SU-DHL-6 (cell line): ENCODE results near the gene TRIM2.

Experiments
- H2AFZ ChIP-seq: fragments of 200-600 bp; sonication (generic); 2 replicates; pipeline ENCODE4 v1.6.1; 2014; ENCODE audit warnings: low read depth, mild to moderate bottlenecking, moderate library complexity, mixed read lengths, antibody characterized with exemption, low read length; ENCODE audit not compliant: severe bottlenecking
- H3F3A ChIP-seq: fragments of 200-600 bp; shearing (Covaris generic); 2 replicates; pipeline ENCODE4 v1.6.0; 2016; ENCODE audit warnings: antibody characterized with exemption, mild to moderate bottlenecking; ENCODE audit not compliant: insufficient read depth
- H3K27ac ChIP-seq: fragments of 200-600 bp; sonication (generic); 2 replicates; pipeline ENCODE4 v1.5.1; 2016; ENCODE audit warnings: low read depth, mild to moderate bottlenecking, low read length, moderate library complexity, mixed read lengths
- H3K27me3 ChIP-seq: fragments of 200-600 bp; sonication (generic), shearing (Covaris generic); 2 replicates; pipeline ENCODE4 v1.6.0; 2014; ENCODE audit warnings: mild to moderate bottlenecking, low read length
- H3K36me3 ChIP-seq: fragments of 200-600 bp; sonication (generic); 2 replicates; pipeline ENCODE4 v1.6.1; 2014; ENCODE audit warnings: mild to moderate bottlenecking, low read length, mixed read lengths
- H3K4me2 ChIP-seq: fragments of 300-600, 200-600 bp; shearing (Covaris generic), sonication (generic); 2 replicates; pipeline ENCODE4 v1.6.0; 2014; ENCODE audit warnings: low read length, low read depth, mild to moderate bottlenecking; ENCODE audit not compliant: poor library complexity, severe bottlenecking
- H3K4me3 ChIP-seq: fragments of 200-600 bp; sonication (generic); 2 replicates; pipeline ENCODE4 v1.5.1; 2014; ENCODE audit warnings: antibody characterized with exemption, low read length, mild to moderate bottlenecking, mixed read lengths; ENCODE audit not compliant: insufficient read depth, poor library complexity, severe bottlenecking
- H3K79me2 ChIP-seq: fragments of 200-600 bp; sonication (generic); 2 replicates; pipeline ENCODE4 v1.6.1; 2014; ENCODE audit warnings: mild to moderate bottlenecking, low read length, moderate library complexity; ENCODE audit not compliant: insufficient read depth
- H3K9ac ChIP-seq: fragments of 200-600 bp; sonication (generic); 2 replicates; pipeline ENCODE4 v1.7.0; 2014; ENCODE audit warnings: mild to moderate bottlenecking, low read length
- H3K9me2 ChIP-seq: fragments of 200-600 bp; sonication (generic); replicated peaks from 2 replicates; pipeline ENCODE4 v1.6.1; 2014; ENCODE audit warnings: low read length; ENCODE audit not compliant: insufficient read depth
- H3K9me3 ChIP-seq: fragments of 200-600 bp; sonication (generic); 2 replicates; pipeline ENCODE4 v1.6.1; 2014; ENCODE audit warnings: low read length, mixed read lengths; ENCODE audit not compliant: insufficient read depth
- H4K20me1 ChIP-seq: fragments of 200-600 bp; sonication (generic); 2 replicates; pipeline ENCODE4 v1.6.1; 2014; ENCODE audit warnings: low read depth, mild to moderate bottlenecking, antibody characterized with exemption, low read length, moderate library complexity, mixed read lengths
- EZH2phosphoT487 ChIP-seq: fragments of 200-600 bp; sonication (generic), shearing (Covaris generic); conservative IDR thresholded peaks from 2 replicates; pipeline ENCODE4 v1.6.1; 2018; ENCODE audit warnings: mild to moderate bottlenecking, antibody characterized with exemption, low read length, moderate library complexity, mixed read lengths
- TF ChIP-seq, protein P1 (sequence below): fragments of 200-600 bp; sonication (generic); IDR thresholded peaks from one replicate; pipeline ENCODE4 v1.5.1; 2017; ENCODE audit warnings: antibody characterized with exemption, mild to moderate bottlenecking, low read length, moderate library complexity; ENCODE audit not compliant: insufficient read depth, poor library complexity, severe bottlenecking

TRIM2 gene

DNA sequence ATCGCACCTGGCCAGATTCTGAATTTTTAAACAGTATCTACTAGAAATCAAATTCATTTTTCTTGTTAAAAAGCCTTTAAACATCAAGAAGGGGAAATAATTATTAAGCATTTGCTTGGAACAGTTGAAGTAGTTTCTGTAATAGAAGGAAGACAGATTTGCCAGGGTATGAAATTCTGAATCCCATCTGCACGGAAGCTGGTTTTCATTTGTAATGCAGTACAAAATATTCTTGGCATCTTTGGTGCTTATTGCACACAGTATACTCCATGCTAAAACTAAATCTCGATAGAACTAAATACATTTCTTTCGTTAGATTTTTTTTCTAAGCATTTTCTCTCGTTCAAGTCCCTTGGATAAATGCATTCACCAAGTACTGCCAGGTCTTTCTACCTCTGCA lies 25.3 kb downstream of the TRIM2 start:
- H3K9me2 ChIP-seq, result no peaks in the 10 kb centered on the region
- H2AFZ ChIP-seq, result no peak overlapping the region
- H3K27me3 ChIP-seq, result no peaks in the 10 kb centered on the region
- no peaks in the 10 kb centered on the region for H3F3A ChIP-seq
- no peaks in the 10 kb centered on the region for H3K36me3 ChIP-seq
- no peak overlapping the region for H3K9ac ChIP-seq
- no peaks in the 10 kb centered on the region for H3K79me2 ChIP-seq
- 0 out of 2 replicates have a peak, but pooled peaks cover 4% of the 10 kb centered on the region for H3K9me3 ChIP-seq
- TF ChIP-seq EZH2phosphoT487, result no peak
- TF ChIP-seq, protein P1, sequence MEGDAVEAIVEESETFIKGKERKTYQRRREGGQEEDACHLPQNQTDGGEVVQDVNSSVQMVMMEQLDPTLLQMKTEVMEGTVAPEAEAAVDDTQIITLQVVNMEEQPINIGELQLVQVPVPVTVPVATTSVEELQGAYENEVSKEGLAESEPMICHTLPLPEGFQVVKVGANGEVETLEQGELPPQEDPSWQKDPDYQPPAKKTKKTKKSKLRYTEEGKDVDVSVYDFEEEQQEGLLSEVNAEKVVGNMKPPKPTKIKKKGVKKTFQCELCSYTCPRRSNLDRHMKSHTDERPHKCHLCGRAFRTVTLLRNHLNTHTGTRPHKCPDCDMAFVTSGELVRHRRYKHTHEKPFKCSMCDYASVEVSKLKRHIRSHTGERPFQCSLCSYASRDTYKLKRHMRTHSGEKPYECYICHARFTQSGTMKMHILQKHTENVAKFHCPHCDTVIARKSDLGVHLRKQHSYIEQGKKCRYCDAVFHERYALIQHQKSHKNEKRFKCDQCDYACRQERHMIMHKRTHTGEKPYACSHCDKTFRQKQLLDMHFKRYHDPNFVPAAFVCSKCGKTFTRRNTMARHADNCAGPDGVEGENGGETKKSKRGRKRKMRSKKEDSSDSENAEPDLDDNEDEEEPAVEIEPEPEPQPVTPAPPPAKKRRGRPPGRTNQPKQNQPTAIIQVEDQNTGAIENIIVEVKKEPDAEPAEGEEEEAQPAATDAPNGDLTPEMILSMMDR, result no peak
- H3K27ac ChIP-seq, result no peak overlapping the region
- no peak overlapping the region for H3K4me3 ChIP-seq
- no peaks in the 10 kb centered on the region for H4K20me1 ChIP-seq
- no peak overlapping the region for H3K4me2 ChIP-seq

DNA sequence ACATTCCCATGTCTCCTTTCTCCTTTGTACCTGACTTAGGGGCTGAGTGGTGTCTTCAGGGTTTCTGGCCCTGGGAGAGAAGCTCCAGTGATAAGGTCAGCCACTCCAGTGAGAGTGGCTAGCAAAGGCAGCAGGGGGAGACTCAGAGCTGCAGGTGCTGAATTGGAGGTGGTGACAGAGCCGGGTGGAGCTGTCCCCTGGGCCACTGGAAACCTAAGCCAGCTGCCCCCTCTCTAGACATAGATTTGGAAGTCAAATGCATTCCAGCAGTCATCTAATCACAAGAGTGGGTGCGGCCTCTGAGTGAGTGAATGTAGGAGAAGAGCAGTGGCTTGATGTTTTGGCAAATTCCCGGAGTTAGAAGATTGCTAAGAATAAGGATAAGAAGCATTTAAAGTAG lies 28.5 kb downstream of the TRIM2 start:
- TF ChIP-seq EZH2phosphoT487, result no peak
- TF ChIP-seq, protein P1, result no peak
- H3K9me3 ChIP-seq, result no peaks in the 10 kb centered on the region
- no peak overlapping the region for H3K27ac ChIP-seq
- H2AFZ ChIP-seq, result no peak overlapping the region
- no peaks in the 10 kb centered on the region for H3K36me3 ChIP-seq
- H3K79me2 ChIP-seq, result no peaks in the 10 kb centered on the region
- H3K9ac ChIP-seq, result no peak overlapping the region
- no peaks in the 10 kb centered on the region for H3K27me3 ChIP-seq
- H3K4me2 ChIP-seq, result no peak overlapping the region
- no peak overlapping the region for H3K4me3 ChIP-seq
- no peaks in the 10 kb centered on the region for H4K20me1 ChIP-seq
- no peaks in the 10 kb centered on the region for H3F3A ChIP-seq
- no peaks in the 10 kb centered on the region for H3K9me2 ChIP-seq

DNA sequence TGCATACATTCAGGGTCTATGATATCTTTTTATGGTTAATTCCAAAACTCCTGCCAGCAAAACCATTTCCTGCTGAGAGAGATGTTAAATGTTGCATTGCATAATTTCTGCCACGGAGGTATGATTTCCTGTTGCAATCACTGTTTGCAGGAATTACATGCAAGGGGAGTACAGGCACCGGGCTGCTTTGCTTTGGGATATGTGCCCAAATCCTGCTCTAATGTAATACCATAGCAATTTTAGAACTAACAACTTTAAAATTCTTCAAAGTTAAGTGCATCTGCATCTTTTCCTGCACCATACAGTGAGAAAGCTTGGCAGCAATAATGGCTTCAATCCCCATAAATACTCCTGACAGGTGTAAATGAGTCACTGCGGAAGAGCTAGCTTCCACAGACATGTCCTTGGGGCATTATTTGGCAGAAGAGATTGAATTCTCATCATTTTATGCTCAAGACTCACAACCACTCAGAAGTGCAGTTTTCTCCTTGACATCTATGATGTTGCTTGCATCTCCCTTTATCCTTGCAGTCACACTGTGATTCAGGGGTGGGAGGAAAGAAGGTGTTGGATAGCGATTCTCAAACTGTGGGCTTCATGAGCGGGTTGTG lies 29.6 kb downstream of the TRIM2 start:
- Histone ChIP-seq H3K9me3 (no peaks in the 10 kb centered on the region), H3K36me3 (no peaks in the 10 kb centered on the region), H3K79me2 (no peaks in the 10 kb centered on the region), H3K9ac (no peak overlapping the region), H2AFZ (no peak overlapping the region), H3K4me3 (no peak overlapping the region), H3K27me3 (no peaks in the 10 kb centered on the region), H4K20me1 (no peaks in the 10 kb centered on the region), H3K27ac (no peak overlapping the region), H3K4me2 (no peak overlapping the region), H3F3A (no peaks in the 10 kb centered on the region), H3K9me2 (no peaks in the 10 kb centered on the region)
- no peak for TF ChIP-seq EZH2phosphoT487
- TF ChIP-seq, protein P1, result no peak
